ENCODE results near the gene RNASE7.

DNA sequence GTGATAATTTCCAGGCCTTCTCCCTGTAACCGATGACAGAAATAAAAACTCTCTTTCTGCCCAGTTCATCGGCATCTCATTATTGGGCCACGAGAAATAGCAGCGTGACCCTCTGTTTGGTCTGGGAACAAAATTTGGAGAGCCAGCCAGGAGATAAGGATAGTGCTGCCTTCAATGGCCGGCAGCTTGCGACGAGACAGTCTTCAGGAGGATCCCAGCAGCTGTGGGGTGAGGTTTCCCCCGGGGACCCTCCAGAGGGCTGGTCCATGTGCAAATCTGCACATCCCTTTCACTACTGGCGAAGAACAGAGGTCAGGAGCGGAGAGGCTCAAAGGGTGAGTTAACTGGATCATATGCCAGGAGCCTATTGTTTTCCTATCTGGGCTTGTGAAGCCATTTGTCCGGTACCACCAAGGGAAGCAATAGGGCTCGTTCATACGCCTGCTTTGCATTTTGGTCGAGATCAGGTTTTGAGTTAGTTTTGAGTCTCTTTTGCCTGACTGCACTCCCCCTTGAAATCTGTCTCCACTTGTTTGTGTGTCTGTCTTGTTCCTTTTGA lies 38.3 kb upstream of the RNASE7 start:
- no peak for TF ChIP-seq EZH2 (IDR thresholded peaks at IDR 0.05; ENCODE audit: insufficient read depth, low read length)
- TF ChIP-seq CTCF (IDR thresholded peaks at IDR 0.05; ENCODE audit: insufficient read depth, low read depth, low read length) = no peak

All from astrocyte (in vitro differentiated cells and primary cell).